Ectodermal cell (in vitro differentiated cells): ENCODE data around the gene CLDN11.

Source experiments
- H3K27ac ChIP-seq: 2 replicates; pipeline ENCODE4 v1.7.0; 2013; ENCODE audit warnings: mild to moderate bottlenecking, low read depth, low read length; ENCODE audit not compliant: insufficient read depth, poor library complexity, severe bottlenecking
- H3K27me3 ChIP-seq: 2 replicates; pipeline ENCODE4 v1.7.0; 2013; ENCODE audit warnings: mild to moderate bottlenecking, low read length; ENCODE audit not compliant: insufficient read depth, control insufficient read depth, poor library complexity, severe bottlenecking
- H3K36me3 ChIP-seq: one replicate; pipeline ENCODE4 v1.7.0; 2013; ENCODE audit warnings: low read length; ENCODE audit not compliant: control insufficient read depth, insufficient read depth
- H3K4me1 ChIP-seq: one replicate; pipeline ENCODE4 v1.7.0; 2013; ENCODE audit warnings: low read length; ENCODE audit not compliant: control insufficient read depth, insufficient read depth
- H3K4me3 ChIP-seq: 2 replicates; pipeline ENCODE4 v1.7.0; 2013; ENCODE audit warnings: low read depth, low read length, control low read depth; ENCODE audit not compliant: insufficient read depth
- H3K9me3 ChIP-seq: 2 replicates; pipeline ENCODE4 v1.7.0; 2013; ENCODE audit warnings: mild to moderate bottlenecking, low read length, moderate library complexity; ENCODE audit not compliant: control insufficient read depth
- WGBS, 2 experiments: methylation state at CpG; one replicate each; pipeline ENCODE4 v1.1.7; 2013; ENCODE audit warnings: missing lambda C conversion rate in 2 of 2; 5-methylcytosine and 5-hydroxymethylcytosine counted together

Gene CLDN11

DNA sequence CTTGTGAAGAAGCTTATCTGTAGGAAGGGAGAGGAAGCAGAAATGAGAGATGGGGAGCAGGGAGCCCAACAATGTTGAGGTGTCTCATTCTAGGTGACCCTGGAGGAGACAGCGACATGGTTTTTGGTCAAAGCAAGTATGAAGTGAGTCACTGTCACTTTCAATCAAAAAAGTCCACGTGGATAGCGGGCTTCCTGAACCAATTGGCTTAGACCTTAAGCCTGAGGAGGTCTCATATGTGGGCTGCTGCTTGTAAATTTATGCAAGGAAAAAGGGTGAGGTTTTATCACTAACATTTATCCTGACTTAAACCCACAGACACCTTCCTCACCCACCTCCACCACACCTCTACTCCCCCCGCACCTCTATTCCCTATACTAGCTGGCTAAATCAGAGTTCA, 22.7 kb downstream of the CLDN11 start:
- WGBS, 2 experiments: 96% methylated on average over 4 of the region's 4 CpGs
- H3K4me1 ChIP-seq: no peaks in the 10 kb centered on the region
- H3K27me3 ChIP-seq: no peaks in the 10 kb centered on the region
- H3K36me3 ChIP-seq: no peaks in the 10 kb centered on the region
- no peak overlapping the region for H3K27ac ChIP-seq
- no peaks in the 10 kb centered on the region for H3K9me3 ChIP-seq
- no peak overlapping the region for H3K4me3 ChIP-seq

DNA sequence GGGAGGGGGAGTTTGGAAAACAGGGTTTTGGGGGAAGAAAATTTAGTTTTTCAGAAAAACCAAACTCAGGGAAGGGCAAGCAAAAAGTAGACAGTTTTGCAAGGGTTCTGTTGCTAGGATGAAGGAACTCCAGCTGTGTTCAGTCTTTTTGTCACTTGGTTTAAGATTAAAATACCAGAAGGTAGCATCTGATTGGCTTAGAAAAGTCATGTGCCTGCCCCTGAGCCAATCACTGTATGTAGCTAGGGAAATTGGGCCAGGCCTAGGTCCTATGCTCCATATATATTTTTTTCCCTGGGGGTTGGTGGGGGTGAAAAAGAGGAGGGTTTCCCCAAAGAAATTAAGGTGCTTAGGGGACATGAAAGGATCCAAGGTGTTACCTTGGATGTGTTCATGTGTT, 24.3 kb downstream of the CLDN11 start:
- Histone ChIP-seq H3K9me3 (no peaks in the 10 kb centered on the region), H3K27me3 (no peaks in the 10 kb centered on the region), H3K27ac (no peak overlapping the region), H3K4me1 (no peaks in the 10 kb centered on the region), H3K4me3 (no peak overlapping the region), H3K36me3 (no peaks in the 10 kb centered on the region)

DNA sequence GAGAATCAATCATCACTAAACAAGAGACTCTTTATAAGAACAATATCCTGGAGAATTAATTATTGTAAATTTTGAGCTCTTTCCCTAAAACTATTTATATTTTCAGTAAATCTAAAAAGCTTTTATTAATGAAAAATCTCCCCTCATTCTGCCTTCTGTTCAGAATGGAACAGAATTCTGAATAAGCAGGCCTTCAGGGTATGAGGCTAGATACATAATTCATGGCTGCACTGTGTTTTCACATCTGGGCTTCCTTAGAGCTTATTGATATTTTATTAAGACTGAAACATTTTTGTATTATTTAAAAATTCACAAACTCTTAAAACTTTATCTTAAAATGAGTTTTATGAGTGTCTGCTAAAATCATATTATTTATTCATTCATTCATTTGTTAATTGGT, 24.8 kb downstream of the CLDN11 start:
- H3K9me3 ChIP-seq: no peaks in the 10 kb centered on the region
- H3K27me3 ChIP-seq: no peaks in the 10 kb centered on the region
- no peaks in the 10 kb centered on the region for H3K36me3 ChIP-seq

DNA sequence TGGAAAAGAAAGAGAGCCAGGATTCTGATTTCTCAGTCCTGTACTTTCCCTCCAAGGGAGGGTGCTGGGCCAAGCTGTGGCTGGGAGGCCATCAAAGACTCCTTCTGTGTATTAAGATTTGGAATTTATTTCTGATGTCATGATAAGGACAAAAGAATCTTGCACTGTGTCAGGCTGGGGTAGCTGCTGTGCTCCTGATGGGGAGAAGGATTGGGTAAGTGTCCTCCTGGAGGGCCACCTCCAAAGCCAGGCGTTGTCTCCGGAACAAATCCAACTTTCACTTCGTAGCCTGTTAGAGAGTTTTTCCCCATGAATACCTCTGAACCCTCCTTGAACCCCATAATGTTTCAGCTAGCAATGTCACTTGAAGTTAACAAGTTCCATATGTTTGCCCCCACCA, 29.9 kb downstream of the CLDN11 start:
- whole genome bisulfite sequencing, 2 experiments: 93 to 96% methylated on average over 3 of the region's 3 CpGs
- Histone ChIP-seq H3K27me3 (no peaks in the 10 kb centered on the region), H3K9me3 (no peaks in the 10 kb centered on the region), H3K4me3 (no peak overlapping the region), H3K36me3 (no peaks in the 10 kb centered on the region), H3K27ac (no peak overlapping the region), H3K4me1 (no peaks in the 10 kb centered on the region)

More for the DNA sequence above, 24.8 kb downstream of the CLDN11 start:
- Histone ChIP-seq H3K4me1 (no peaks in the 10 kb centered on the region), H3K27ac (no peak overlapping the region), H3K4me3 (no peak overlapping the region)

DNA sequence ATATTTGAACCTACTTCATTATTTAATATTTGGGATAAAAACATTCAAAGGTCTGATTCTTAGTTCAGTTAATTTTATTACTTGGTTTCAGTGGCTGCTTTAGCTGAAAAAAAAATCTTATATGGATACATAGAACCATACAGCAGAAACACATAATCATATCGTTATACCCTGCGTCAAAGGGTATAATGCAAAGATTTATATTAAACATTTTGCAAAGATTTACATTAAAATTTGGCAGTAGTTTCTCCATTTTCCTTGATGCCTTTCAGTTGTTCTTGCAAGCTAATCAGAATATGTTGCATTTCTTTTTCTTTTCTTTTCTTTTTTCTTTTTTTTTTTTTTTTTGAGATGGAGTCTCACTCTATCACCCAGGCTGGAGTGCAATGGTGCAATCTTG, 31.4 kb downstream of the CLDN11 start:
- H3K27me3 ChIP-seq: no peaks in the 10 kb centered on the region
- H3K4me3 ChIP-seq: no peak overlapping the region
- no peaks in the 10 kb centered on the region for H3K9me3 ChIP-seq
- no peak overlapping the region for H3K27ac ChIP-seq
- no peaks in the 10 kb centered on the region for H3K4me1 ChIP-seq
- no peaks in the 10 kb centered on the region for H3K36me3 ChIP-seq
- 92% methylated on average over 2 of the region's 2 CpGs; no CpG with 5 or more reads in 1 of the 2 experiments for WGBS, 2 experiments

DNA sequence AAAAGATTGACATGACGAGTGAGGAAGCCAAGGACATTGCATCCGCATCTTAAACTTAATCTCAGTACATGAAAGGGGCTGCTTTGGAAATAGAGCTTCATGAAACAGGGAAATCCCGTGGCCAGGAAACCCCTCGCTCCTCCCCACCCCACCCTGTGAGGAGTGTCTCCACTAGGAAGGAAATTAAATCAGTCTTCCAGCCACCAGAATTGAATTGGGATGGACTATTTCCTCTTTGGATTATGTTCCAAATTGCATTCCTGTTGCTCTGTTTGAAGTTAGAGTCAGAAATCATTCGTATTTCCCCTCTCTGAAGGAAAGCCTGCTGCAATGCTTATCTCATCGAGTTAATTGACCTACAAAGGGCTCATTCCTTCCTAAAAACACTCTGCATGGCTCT, 35.8 kb downstream of the CLDN11 start:
- Histone ChIP-seq H3K4me1 (no peaks in the 10 kb centered on the region), H3K4me3 (no peak overlapping the region), H3K9me3 (no peaks in the 10 kb centered on the region), H3K36me3 (no peaks in the 10 kb centered on the region), H3K27ac (no peak overlapping the region), H3K27me3 (no peaks in the 10 kb centered on the region)
- 86 to 96% methylated on average over 6 of the region's 6 CpGs for WGBS, 2 experiments

DNA sequence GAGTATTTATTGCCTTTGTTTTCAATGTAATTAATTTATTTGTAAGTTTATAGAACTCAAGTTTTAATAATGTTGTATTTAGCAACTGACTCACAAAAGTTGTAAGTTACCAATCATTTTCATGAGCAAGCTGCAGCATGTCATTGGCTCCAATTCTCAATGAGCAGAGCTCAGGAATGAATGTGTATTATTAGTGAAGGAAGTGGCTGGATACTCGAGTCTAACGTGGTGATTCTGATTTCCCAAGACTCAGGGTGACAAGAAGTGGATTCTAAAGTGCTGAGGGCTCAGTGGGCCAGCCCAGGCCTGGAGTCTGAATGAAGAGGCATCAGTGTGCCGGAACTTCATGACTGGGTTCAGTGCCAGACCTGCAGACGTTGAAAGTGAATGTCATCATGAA, 39.6 kb downstream of the CLDN11 start:
- Histone ChIP-seq H3K27ac (no peak overlapping the region), H3K4me3 (no peak overlapping the region), H3K9me3 (no peaks in the 10 kb centered on the region), H3K4me1 (no peaks in the 10 kb centered on the region), H3K27me3 (no peaks in the 10 kb centered on the region), H3K36me3 (no peaks in the 10 kb centered on the region)
- 89% methylated on average over 4 of the region's 4 CpGs for WGBS, 2 experiments

DNA sequence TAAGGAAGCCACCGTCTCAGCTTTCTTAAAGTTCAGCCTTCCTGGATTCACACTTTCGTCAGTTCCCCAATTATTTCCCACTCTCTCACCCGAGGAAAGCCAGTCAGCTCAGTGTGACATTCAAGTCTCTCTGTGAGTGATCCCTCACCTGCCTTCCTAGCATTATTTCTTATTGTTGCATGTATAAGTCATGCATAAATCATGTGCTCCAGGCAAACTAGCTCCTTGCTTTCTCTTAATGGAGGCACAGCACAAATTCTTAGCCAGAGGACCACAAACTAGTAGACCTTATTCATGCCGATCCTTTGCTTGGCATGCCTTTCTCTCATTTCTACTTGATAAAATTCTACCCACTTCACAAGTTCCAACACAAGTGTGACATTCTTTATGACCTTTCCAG, 44.3 kb downstream of the CLDN11 start:
- H3K4me3 ChIP-seq: no peak overlapping the region
- no peaks in the 10 kb centered on the region for H3K36me3 ChIP-seq
- H3K4me1 ChIP-seq: peaks cover 7% of the 10 kb centered on the region
- no peaks in the 10 kb centered on the region for H3K27me3 ChIP-seq
- no peak overlapping the region for H3K27ac ChIP-seq
- no peaks in the 10 kb centered on the region for H3K9me3 ChIP-seq
- 89 to 94% methylated on average over 4 of the region's 4 CpGs for WGBS, 2 experiments

DNA sequence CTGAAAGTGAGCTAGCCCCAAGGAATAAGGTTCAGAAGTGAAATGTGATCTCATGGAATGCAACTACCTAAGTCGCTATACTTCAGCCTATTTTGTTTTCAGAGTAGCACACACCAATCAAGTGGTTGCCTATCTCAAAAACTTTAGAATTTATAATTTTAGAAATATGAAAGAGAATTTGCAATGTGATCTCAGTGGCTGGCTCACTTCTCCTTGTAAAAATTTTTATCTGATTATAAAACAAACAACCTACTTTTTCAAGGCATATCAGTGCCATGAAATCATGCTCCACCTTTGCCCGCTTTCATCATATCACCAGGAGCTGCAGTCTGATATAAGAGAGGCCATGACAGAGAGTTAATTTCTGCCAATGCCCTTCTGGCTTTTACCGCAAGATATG, 47.3 kb downstream of the CLDN11 start:
- no peaks in the 10 kb centered on the region for H3K27me3 ChIP-seq
- H3K4me3 ChIP-seq: no peak overlapping the region
- no peak overlapping the region for H3K27ac ChIP-seq
- WGBS, 2 experiments: 71 to 100% methylated on average over 2 to 3 of the region's 3 CpGs
- no peaks in the 10 kb centered on the region for H3K9me3 ChIP-seq
- H3K36me3 ChIP-seq: no peaks in the 10 kb centered on the region
- H3K4me1 ChIP-seq: peaks cover 11% of the 10 kb centered on the region

DNA sequence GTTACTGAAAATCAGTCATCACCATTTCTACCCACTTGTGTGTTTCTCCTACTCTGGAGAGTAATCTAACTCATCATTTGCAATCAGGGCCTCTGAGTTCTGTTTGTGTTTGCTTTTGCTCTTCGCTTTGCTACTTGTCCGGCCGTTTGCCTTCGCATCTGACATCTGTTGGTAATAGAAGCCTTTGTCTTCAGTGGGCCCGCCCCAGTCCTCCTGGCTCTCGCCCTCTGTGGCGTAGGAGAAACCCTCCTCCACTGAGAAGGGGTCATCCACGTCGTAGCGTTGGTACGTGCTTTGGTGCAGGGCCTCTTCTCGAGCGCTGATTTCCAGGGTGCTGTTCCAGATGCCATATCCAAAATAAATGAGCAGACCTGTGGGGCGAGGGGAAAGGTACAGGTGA, 48.3 kb downstream of the CLDN11 start:
- peaks cover 11% of the 10 kb centered on the region for H3K4me1 ChIP-seq
- no peak overlapping the region for H3K27ac ChIP-seq
- no peak overlapping the region for H3K4me3 ChIP-seq
- H3K9me3 ChIP-seq: no peaks in the 10 kb centered on the region
- H3K27me3 ChIP-seq: no peaks in the 10 kb centered on the region
- no peaks in the 10 kb centered on the region for H3K36me3 ChIP-seq
- 74 to 75% methylated on average over 14 of the region's 14 CpGs for WGBS, 2 experiments

DNA sequence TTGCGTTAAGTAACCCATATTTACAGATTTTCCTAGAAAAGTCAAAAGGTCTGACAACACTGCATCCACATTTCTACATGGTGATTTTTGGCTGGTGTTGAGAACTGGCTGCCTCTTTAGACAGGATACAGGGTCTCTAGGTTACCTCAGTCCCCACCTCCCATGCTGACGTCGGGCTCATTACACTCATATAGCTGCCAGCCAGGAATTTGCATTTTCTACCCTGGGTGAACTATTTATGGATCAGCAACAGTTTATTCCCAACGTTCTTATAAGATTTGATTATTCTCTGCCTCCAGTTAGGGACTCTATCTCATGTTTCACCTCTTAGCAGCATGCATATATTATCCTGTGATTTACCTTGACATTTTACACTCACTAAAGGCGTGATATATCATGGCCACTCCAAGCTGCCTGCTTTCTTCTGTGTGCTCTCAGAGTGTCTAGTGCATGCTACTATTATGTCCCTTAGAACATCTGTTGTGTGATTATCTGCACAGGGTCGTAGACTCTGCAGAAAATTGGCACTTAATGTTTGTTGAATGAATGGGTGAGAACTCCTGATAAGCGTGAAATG, 49.0 kb downstream of the CLDN11 start:
- Histone ChIP-seq H3K4me1 (peaks cover 11% of the 10 kb centered on the region), H3K9me3 (no peaks in the 10 kb centered on the region), H3K4me3 (no peak overlapping the region), H3K36me3 (no peaks in the 10 kb centered on the region), H3K27me3 (no peaks in the 10 kb centered on the region), H3K27ac (no peak overlapping the region)
- WGBS, 2 experiments: 85 to 90% methylated on average over 6 to 7 of the region's 7 CpGs
